Omental fat pad (tissue), 4 donors: ENCODE measurements around the gene AXDND1. TPM values are rescaled to one million over a fixed set of nuclear protein-coding genes. Genes with fewer than 3 reads are reported as not detected.

Experiments used
- ATAC-seq: fragments of 150-250 bp; one replicate; pipeline ENCODE4 v1.9.1; 2016; ENCODE audit warnings: mild to moderate bottlenecking, moderate library complexity; ENCODE audit not compliant: low FRiP score
- DNase-seq: peaks from one replicate; pipeline ENCODE4 v3.0.0-alpha.2; 2019; ENCODE audit warnings: low spot score
- CTCF ChIP-seq, 3 donors: fragments of 450-650 bp; IDR thresholded peaks; one replicate each; pipeline ENCODE4 v1.5.1; 2016 to 2017; ENCODE audit warnings: antibody characterized with exemption in 3 of 3, mild to moderate bottlenecking in 3 of 3, moderate library complexity in 2 of 3
- total RNA-seq, 4 donors: library from RNA; depleted of rRNA; stranded (reverse); fragments of >200 nt; gene quantifications; one replicate each; pipeline ENCODE4 v1.1.0, GENCODE V29; 2016

AXDND1 gene
- total RNA-seq, 4 donors from 2014 or later = 0.25 to 0.28 TPM; not detected in 2

GRCh38 chr1:179548666-179549367 is 183.0 kb downstream of the AXDND1 start:
- no peak for TF ChIP-seq CTCF (IDR thresholded peaks at IDR 0.05)
- DNase-seq (no peak), ATAC-seq (no peak)

- ATAC-seq (no peak), DNase-seq (no peak)
- no peak for TF ChIP-seq CTCF (IDR thresholded peaks at IDR 0.05)
Observed at GRCh38 chr1:179549368-179549700, 183.6 kb downstream of the AXDND1 start.

- TF ChIP-seq CTCF (IDR thresholded peaks at IDR 0.05) = no peak
- ATAC-seq (no peak), DNase-seq (no peak)
Observed at GRCh38 chr1:179550746-179551682, 185.2 kb downstream of the AXDND1 start.

- ATAC-seq = no peak
- no peak for DNase-seq
- TF ChIP-seq CTCF (IDR thresholded peaks at IDR 0.05) = no peak
Observed at GRCh38 chr1:179554427-179554826, 188.7 kb downstream of the AXDND1 start.

GRCh38 chr1:179558078-179558477 is 192.3 kb downstream of the AXDND1 start:
- TF ChIP-seq CTCF (IDR thresholded peaks at IDR 0.05) = no peak
- ATAC-seq (no peak), DNase-seq (no peak)

- no peak for ATAC-seq
- DNase-seq = no peak
- no peak for TF ChIP-seq CTCF (IDR thresholded peaks at IDR 0.05)
Observed at GRCh38 chr1:179575497-179576314, 209.9 kb downstream of the AXDND1 start, which contains the start of gene NPHS2. Gene NPHS2, minus strand, starts transcription at chr1:179575948. Its CDS starts 84 bp downstream, at chr1:179575864.
